ENCODE results near the gene NECTIN2.
"Not testable (repeated sequence)": the region's sequence is repeated elsewhere in the genome, so short reads cannot be mapped to it uniquely, and the experiment has no call there.

The NECTIN2 gene

DNA sequence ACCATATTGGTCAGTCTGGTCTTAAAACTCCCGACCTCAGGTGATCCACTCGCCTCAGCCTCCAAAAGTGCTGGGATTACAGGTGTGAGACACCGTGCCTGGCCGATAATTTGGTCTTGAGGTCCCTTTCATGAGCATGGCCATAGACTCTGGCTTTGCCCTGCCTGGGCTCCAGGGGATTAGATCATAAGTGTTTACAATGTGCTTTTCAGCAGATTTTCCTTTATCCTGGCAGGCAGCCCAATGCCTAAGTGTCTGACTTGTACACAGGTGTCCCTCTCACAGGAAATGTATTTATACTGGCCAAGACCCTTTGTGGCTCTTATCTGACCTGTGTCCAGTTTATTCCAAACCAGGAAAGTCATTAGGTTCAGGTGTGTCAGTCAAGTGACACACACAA lies 21.3 kb upstream of the NECTIN2 start:
- Histone ChIP-seq H4K20me1 (ENCODE audit: insufficient read depth, low read length) (no peaks in the 10 kb centered on the region), H3K9me3 (ENCODE audit: low read length) (no peaks in the 10 kb centered on the region), H3K4me1 (ENCODE audit: insufficient read depth, low read length, severe bottlenecking) (no peaks in the 10 kb centered on the region), H3K27me3 (ENCODE audit: insufficient read depth, low read length) (peaks cover 8% of the 10 kb centered on the region), H3K4me2 (ENCODE audit: low read length) (no peak overlapping the region), H3F3A (ENCODE audit: insufficient read depth, low read length) (no peaks in the 10 kb centered on the region), H3K79me2 (ENCODE audit: insufficient read depth, low read length) (no peaks in the 10 kb centered on the region), H3K36me3 (ENCODE audit: insufficient read depth, low read length) (no peaks in the 10 kb centered on the region), H3K9ac (ENCODE audit: low read length) (no peak overlapping the region), H3K27ac (ENCODE audit: low read depth, low read length, poor library complexity, severe bottlenecking) (no peak overlapping the region), H2AFZ (ENCODE audit: low read length) (no peak overlapping the region), H3K4me3 (ENCODE audit: low read depth, low read length, poor library complexity, severe bottlenecking) (no peak overlapping the region), H3K9me2 (ENCODE audit: low read depth, low read length) (no peaks in the 10 kb centered on the region)
- TF ChIP-seq EZH2 (IDR thresholded peaks at IDR 0.05; ENCODE audit: borderline replicate concordance, low read length) = no peak
- TF ChIP-seq, protein P1, sequence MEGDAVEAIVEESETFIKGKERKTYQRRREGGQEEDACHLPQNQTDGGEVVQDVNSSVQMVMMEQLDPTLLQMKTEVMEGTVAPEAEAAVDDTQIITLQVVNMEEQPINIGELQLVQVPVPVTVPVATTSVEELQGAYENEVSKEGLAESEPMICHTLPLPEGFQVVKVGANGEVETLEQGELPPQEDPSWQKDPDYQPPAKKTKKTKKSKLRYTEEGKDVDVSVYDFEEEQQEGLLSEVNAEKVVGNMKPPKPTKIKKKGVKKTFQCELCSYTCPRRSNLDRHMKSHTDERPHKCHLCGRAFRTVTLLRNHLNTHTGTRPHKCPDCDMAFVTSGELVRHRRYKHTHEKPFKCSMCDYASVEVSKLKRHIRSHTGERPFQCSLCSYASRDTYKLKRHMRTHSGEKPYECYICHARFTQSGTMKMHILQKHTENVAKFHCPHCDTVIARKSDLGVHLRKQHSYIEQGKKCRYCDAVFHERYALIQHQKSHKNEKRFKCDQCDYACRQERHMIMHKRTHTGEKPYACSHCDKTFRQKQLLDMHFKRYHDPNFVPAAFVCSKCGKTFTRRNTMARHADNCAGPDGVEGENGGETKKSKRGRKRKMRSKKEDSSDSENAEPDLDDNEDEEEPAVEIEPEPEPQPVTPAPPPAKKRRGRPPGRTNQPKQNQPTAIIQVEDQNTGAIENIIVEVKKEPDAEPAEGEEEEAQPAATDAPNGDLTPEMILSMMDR (IDR thresholded peaks at IDR 0.05; ENCODE audit: low read length) = no peak

DNA sequence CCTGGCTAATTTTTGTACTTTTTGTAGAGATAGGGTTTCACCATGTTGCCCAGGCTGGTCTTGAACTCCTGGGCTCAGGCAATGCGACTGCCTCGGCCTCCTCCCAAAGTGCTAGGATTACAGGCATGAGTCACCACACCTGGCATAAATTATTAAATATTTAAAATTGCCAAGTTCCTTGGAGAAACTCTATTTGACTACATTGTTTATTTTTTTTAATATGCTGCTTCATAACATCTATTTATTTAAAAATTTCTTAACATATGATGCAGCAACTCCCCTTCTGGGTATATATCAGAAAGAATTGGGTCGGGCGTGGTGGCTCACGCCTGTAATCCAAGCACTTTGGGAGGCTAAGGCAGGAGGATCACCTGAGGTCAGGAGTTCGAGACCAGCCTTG lies 13.2 kb upstream of the NECTIN2 start:
- H3K4me1 ChIP-seq (ENCODE audit: insufficient read depth, low read length, severe bottlenecking); H3K4me2 ChIP-seq (ENCODE audit: low read length); H4K20me1 ChIP-seq (ENCODE audit: insufficient read depth, low read length); H3K27me3 ChIP-seq (ENCODE audit: insufficient read depth, low read length); H3K79me2 ChIP-seq (ENCODE audit: insufficient read depth, low read length); H3K36me3 ChIP-seq (ENCODE audit: insufficient read depth, low read length); H2AFZ ChIP-seq (ENCODE audit: low read length); H3K4me3 ChIP-seq (ENCODE audit: low read depth, low read length, poor library complexity, severe bottlenecking); H3K9me3 ChIP-seq (ENCODE audit: low read length); H3K9me2 ChIP-seq (ENCODE audit: low read depth, low read length); H3F3A ChIP-seq (ENCODE audit: insufficient read depth, low read length); H3K9ac ChIP-seq (ENCODE audit: low read length); H3K27ac ChIP-seq (ENCODE audit: low read depth, low read length, poor library complexity, severe bottlenecking): not testable (repeated sequence)

DNA sequence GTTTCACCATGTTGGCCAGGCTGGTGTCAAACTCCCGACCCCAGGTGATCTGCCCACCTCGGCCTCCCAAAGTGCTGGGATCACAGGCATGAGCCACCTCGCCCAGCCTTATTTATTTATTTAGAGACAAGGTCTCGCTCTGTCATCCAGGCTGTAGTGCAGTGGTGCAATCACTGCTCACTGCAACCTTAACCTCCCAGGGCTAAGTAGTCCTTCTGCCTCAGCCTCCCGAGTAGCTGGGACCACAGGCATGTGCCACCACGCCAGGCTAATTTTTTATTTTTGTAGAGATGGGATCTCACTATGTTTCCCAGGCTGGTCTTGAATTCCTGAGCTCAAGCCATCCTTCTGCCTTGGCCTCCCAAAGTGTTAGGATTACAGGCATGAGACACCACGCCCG lies 11.7 kb upstream of the NECTIN2 start:
- H3K4me1 ChIP-seq (ENCODE audit: insufficient read depth, low read length, severe bottlenecking); H3F3A ChIP-seq (ENCODE audit: insufficient read depth, low read length); H3K4me3 ChIP-seq (ENCODE audit: low read depth, low read length, poor library complexity, severe bottlenecking); H3K9me2 ChIP-seq (ENCODE audit: low read depth, low read length); H2AFZ ChIP-seq (ENCODE audit: low read length); H3K9me3 ChIP-seq (ENCODE audit: low read length); H3K9ac ChIP-seq (ENCODE audit: low read length); H4K20me1 ChIP-seq (ENCODE audit: insufficient read depth, low read length); H3K27ac ChIP-seq (ENCODE audit: low read depth, low read length, poor library complexity, severe bottlenecking); H3K79me2 ChIP-seq (ENCODE audit: insufficient read depth, low read length); H3K36me3 ChIP-seq (ENCODE audit: insufficient read depth, low read length); H3K4me2 ChIP-seq (ENCODE audit: low read length); H3K27me3 ChIP-seq (ENCODE audit: insufficient read depth, low read length): not testable (repeated sequence)

DNA sequence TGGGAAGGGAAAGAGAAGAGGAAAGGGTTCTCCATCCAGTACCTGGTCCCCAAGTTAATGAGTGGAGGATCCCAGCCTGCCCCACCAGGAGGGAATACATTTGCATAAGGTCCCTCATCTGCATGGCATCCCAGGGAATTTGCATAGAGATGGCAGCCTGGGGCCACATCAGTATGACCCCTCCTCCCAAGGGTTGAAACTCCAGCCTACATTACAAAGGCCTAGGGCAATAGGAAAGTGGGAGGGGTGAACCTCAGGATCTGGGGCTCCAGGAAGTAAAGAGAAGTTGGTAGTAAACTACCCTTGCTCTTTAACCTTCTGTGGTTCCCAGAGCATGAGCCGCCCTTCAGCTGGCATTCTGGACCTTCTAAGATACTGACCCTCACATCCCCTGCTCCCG lies 6.8 kb upstream of the NECTIN2 start:
- H2AFZ ChIP-seq (ENCODE audit: low read length) = no peak overlapping the region
- no peaks in the 10 kb centered on the region for H3K9me2 ChIP-seq (ENCODE audit: low read depth, low read length)
- no peaks in the 10 kb centered on the region for H3F3A ChIP-seq (ENCODE audit: insufficient read depth, low read length)
- no peaks in the 10 kb centered on the region for H3K4me1 ChIP-seq (ENCODE audit: insufficient read depth, low read length, severe bottlenecking)
- H3K27ac ChIP-seq (ENCODE audit: low read depth, low read length, poor library complexity, severe bottlenecking) = no peak overlapping the region
- no peaks in the 10 kb centered on the region for H3K79me2 ChIP-seq (ENCODE audit: insufficient read depth, low read length)
- no peak overlapping the region for H3K9ac ChIP-seq (ENCODE audit: low read length)
- TF ChIP-seq, protein P1 (IDR thresholded peaks at IDR 0.05; ENCODE audit: low read length) = no peak
- no peak for TF ChIP-seq EZH2 (IDR thresholded peaks at IDR 0.05; ENCODE audit: borderline replicate concordance, low read length)
- no peak overlapping the region for H3K4me3 ChIP-seq (ENCODE audit: low read depth, low read length, poor library complexity, severe bottlenecking)
- no peaks in the 10 kb centered on the region for H3K36me3 ChIP-seq (ENCODE audit: insufficient read depth, low read length)
- H4K20me1 ChIP-seq (ENCODE audit: insufficient read depth, low read length) = no peaks in the 10 kb centered on the region
- H3K9me3 ChIP-seq (ENCODE audit: low read length) = no peaks in the 10 kb centered on the region
- no peaks in the 10 kb centered on the region for H3K27me3 ChIP-seq (ENCODE audit: insufficient read depth, low read length)
- H3K4me2 ChIP-seq (ENCODE audit: low read length) = no peak overlapping the region
